ENCODE results near the gene TFAP2E.

Gene TFAP2E

DNA sequence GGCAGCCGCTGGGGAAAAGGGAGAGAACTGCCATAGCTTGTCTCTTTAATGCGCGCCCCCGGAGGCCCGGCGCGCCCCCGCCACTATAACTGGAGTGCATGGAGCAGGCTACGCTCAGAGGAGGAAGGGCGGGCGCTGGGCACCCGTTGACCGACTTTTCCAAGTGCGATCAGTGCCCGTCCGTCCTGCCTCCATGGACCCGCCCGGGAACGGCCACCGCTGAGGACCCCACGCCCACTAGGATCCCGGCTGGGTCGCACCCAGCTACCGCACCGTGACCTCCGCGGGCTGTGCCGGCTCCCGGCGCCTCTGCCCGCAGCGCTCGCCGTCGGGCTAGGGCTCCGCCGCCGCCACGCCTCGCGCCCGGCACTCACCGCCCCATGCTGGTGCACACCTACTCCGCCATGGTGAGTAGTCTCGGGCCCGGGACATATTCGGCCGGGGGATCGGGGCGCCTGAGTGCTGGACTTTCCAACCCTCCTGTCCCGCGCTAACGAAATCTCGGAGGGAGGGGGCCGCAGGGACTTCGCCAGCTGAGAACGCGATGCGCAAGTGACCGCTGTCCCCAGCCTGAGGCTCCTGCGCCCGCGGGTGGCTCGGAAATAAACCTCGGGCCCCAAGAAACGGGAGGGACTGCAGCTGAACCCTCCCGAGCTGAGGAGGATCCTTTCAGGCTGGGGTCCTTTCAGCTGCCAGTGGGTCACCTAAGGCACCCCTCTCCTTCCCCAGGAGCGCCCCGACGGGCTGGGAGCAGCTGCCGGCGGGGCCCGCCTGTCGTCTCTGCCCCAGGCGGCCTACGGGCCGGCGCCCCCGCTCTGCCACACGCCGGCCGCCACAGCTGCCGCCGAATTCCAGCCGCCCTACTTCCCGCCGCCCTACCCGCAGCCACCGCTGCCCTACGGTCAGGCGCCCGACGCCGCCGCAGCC lies at the start of gene TFAP2E:
TSS of gene TFAP2E (plus strand) at position 117 of the 927 bp plus-strand sequence. CDS start at position 381, 264 bp downstream.
- no peak within 1 kb of the TSS for H3K4me3 ChIP-seq (ENCODE audit: low read depth, low read length)
- DNase-seq (ENCODE audit: low read depth): no peak
- TF ChIP-seq POLR2A (IDR thresholded peaks at IDR 0.05; ENCODE audit: extremely low read depth, insufficient read length) (no peak), MYC (IDR thresholded peaks at IDR 0.05; ENCODE audit: low read depth, low read length) (no peak)
- TF ChIP-seq, protein P1, sequence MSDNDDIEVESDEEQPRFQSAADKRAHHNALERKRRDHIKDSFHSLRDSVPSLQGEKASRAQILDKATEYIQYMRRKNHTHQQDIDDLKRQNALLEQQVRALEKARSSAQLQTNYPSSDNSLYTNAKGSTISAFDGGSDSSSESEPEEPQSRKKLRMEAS (IDR thresholded peaks at IDR 0.05; ENCODE audit: low read depth, low read length): no peak
- TF ChIP-seq, protein P2, sequence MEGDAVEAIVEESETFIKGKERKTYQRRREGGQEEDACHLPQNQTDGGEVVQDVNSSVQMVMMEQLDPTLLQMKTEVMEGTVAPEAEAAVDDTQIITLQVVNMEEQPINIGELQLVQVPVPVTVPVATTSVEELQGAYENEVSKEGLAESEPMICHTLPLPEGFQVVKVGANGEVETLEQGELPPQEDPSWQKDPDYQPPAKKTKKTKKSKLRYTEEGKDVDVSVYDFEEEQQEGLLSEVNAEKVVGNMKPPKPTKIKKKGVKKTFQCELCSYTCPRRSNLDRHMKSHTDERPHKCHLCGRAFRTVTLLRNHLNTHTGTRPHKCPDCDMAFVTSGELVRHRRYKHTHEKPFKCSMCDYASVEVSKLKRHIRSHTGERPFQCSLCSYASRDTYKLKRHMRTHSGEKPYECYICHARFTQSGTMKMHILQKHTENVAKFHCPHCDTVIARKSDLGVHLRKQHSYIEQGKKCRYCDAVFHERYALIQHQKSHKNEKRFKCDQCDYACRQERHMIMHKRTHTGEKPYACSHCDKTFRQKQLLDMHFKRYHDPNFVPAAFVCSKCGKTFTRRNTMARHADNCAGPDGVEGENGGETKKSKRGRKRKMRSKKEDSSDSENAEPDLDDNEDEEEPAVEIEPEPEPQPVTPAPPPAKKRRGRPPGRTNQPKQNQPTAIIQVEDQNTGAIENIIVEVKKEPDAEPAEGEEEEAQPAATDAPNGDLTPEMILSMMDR (IDR thresholded peaks at IDR 0.05; ENCODE audit: low read depth, low read length): no peak

DNA sequence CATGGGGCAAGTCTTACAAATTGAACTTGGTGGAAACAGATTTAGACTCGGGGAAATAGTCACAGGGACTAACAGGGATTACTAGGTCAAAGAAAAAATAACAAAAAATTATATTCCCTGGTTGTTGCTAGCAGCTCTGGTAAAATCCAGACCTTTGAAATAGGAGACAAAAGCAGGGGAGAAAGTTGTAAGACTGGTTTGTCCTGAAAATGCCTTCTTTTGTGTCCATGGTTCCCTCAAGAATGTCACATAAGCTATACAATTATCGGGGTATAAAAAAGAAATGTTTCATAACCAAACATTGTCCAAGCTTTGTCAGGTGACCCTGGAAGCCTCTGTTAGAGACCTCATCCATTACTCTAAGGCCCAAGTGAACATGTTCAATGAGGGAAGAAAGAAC lies 49.0 kb upstream of the TFAP2E start:
- no peak for TF ChIP-seq MYC (IDR thresholded peaks at IDR 0.05; ENCODE audit: low read depth, low read length)
- no peak overlapping the region for H3K4me3 ChIP-seq (ENCODE audit: low read depth, low read length)
- DNase-seq (ENCODE audit: low read depth): no peak

DNA sequence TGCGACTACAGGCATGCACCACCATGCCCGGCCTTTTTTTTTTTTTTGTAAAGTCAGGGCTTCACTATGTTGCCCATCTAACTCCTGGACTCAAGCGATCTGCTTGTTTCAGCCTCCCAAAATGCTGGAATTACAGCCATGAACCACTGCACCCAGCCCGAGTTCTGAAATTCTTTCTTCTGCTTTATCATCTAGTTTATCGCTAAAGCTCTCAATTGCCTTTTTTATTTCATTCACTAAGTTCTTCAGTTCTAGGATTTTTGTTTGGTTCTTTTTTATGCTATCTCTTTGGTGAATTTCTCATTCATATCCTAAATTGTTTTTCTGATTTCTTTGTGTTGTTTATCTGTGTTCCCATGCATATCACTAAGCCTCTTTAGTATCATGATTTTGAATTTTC lies 42.9 kb upstream of the TFAP2E start:
- no peak for DNase-seq (ENCODE audit: low read depth)
- TF ChIP-seq POLR2A (IDR thresholded peaks at IDR 0.05; ENCODE audit: extremely low read depth, insufficient read length) (no peak), MYC (IDR thresholded peaks at IDR 0.05; ENCODE audit: low read depth, low read length) (no peak)
- TF ChIP-seq, protein P1 (IDR thresholded peaks at IDR 0.05; ENCODE audit: low read depth, low read length): no peak
- TF ChIP-seq, protein P2 (IDR thresholded peaks at IDR 0.05; ENCODE audit: low read depth, low read length): no peak
- H3K4me3 ChIP-seq (ENCODE audit: low read depth, low read length): no peak overlapping the region

DNA sequence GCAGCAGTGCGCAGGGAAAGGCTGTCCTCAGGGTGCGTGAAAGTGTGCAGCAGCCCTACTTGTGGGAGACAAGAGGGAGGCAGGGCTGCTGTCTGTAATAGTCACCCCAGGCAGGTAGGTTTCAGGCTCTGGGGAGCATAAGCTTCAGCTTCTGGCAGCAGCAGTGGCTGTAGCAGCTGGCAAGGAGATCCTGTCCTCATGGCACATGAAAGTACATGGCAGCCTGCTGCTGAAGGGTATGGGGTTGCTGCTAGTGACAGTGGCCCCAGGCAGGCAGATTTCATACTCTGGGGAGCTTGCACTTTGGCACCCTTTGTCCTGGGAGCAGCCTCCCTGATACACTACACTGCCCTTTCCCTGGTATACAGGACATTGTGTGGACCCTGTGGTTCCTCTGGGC lies 42.2 kb upstream of the TFAP2E start:
- DNase-seq (ENCODE audit: low read depth): no peak
- H3K4me3 ChIP-seq (ENCODE audit: low read depth, low read length): no peak overlapping the region
- no peak for TF ChIP-seq MYC (IDR thresholded peaks at IDR 0.05; ENCODE audit: low read depth, low read length)
- TF ChIP-seq, protein P2 (IDR thresholded peaks at IDR 0.05; ENCODE audit: low read depth, low read length): no peak
- TF ChIP-seq POLR2A (IDR thresholded peaks at IDR 0.05; ENCODE audit: extremely low read depth, insufficient read length): no peak
- TF ChIP-seq, protein P1 (IDR thresholded peaks at IDR 0.05; ENCODE audit: low read depth, low read length): no peak

DNA sequence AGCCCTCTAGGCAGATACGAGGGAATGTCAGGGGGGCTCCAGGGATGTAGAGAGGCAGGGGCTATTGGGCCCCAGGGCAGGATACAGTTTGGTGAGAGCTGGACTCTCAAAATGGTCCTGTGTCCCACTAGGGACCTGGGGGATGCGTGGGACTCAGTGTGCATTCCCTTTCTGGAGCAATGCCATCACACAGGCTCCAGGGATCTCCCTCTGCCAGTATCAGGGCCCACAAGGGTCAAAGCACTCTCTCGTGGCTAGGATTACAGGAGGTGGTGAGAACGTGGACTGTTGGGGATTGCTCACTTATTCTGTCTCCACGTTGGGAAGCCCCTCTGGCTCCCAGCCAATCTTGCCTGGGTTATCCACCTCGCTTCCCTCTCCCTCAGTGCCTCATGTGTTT lies 41.7 kb upstream of the TFAP2E start:
- no peak overlapping the region for H3K4me3 ChIP-seq (ENCODE audit: low read depth, low read length)
- DNase-seq (ENCODE audit: low read depth): no peak
- TF ChIP-seq, protein P1 (IDR thresholded peaks at IDR 0.05; ENCODE audit: low read depth, low read length): no peak
- TF ChIP-seq MYC (IDR thresholded peaks at IDR 0.05; ENCODE audit: low read depth, low read length) (no peak), POLR2A (IDR thresholded peaks at IDR 0.05; ENCODE audit: extremely low read depth, insufficient read length) (no peak)
- TF ChIP-seq, protein P2 (IDR thresholded peaks at IDR 0.05; ENCODE audit: low read depth, low read length): no peak

DNA sequence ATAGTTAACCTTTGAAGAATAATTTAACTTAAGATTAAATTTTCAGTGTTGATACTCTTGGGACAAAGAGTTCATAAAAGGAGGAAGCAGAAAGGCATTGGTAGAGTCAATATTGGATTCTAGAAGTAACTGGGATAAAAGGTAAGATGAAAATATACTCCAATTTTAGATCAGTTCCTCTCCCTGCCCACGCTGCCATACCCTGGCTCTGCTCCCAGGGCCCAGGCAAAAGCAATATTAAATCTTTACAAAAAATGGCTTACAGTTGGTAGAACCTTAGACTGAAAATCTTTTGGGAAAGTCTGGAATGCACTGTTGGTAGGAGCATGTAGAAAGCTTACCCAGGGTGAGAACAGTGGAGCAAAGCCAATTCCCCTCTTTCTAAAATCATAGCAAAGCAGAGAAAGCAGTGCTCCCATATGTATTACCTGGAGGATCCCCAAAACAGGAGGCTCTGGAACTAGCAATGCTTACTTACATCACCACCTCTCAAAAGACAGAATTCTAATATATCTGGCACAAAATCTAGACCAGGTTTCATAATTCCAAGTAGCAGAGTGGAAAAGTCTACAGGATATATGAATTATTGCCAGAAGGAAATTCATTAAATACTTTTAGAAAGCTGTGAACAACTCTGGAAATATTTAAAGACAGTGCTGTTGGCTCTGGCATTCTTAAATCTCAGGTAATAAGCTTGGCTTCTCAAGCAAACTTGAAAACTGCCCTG lies 40.5 kb upstream of the TFAP2E start:
- no peak overlapping the region for H3K4me3 ChIP-seq (ENCODE audit: low read depth, low read length)
- TF ChIP-seq, protein P2 (IDR thresholded peaks at IDR 0.05; ENCODE audit: low read depth, low read length): no peak
- no peak for TF ChIP-seq MYC (IDR thresholded peaks at IDR 0.05; ENCODE audit: low read depth, low read length)
- no peak for TF ChIP-seq POLR2A (IDR thresholded peaks at IDR 0.05; ENCODE audit: extremely low read depth, insufficient read length)
- TF ChIP-seq, protein P1 (IDR thresholded peaks at IDR 0.05; ENCODE audit: low read depth, low read length): no peak
- no peak for DNase-seq (ENCODE audit: low read depth)

Measured in NB4 (cell line).